Breast epithelium (tissue), 3 donors: Measurements from ENCODE around the gene TEX51.

Experiments used
- POLR2AphosphoS5 ChIP-seq, 3 donors: sonication (generic); formaldehyde crosslinking; IDR thresholded peaks; one replicate each; pipeline ENCODE4 v1.6.1; 2017; ENCODE audit warnings: antibody characterized with exemption in 3 of 3
- TF ChIP-seq, protein P1 (sequence below), 3 donors: fragments of 450-650 bp; IDR thresholded peaks; one replicate each; pipeline ENCODE4 v1.5.1; 2016 to 2017; ENCODE audit warnings: antibody characterized with exemption in 3 of 3, mild to moderate bottlenecking in 3 of 3, moderate library complexity in 3 of 3

DNA sequence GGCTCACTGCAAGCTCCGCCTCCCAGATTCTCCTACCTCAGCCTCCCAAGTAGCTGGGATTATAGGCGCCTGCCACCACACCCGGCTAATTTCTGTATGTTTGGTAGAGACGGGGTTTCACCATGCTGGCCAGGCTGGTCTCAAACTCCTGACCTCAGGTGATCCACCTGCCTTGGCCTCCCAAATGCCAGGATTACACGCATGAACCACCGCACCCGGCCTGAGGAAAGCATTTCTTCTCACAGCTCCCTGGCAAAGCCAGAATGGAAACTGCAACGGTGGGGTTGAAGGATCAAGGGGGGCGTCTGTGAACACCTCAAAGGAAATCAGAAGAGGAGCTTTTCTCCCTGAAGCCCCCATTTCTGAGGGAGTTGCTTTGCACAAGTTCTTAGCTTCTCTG, 11.2 kb upstream of the TEX51 start:
- TF ChIP-seq, protein P1, sequence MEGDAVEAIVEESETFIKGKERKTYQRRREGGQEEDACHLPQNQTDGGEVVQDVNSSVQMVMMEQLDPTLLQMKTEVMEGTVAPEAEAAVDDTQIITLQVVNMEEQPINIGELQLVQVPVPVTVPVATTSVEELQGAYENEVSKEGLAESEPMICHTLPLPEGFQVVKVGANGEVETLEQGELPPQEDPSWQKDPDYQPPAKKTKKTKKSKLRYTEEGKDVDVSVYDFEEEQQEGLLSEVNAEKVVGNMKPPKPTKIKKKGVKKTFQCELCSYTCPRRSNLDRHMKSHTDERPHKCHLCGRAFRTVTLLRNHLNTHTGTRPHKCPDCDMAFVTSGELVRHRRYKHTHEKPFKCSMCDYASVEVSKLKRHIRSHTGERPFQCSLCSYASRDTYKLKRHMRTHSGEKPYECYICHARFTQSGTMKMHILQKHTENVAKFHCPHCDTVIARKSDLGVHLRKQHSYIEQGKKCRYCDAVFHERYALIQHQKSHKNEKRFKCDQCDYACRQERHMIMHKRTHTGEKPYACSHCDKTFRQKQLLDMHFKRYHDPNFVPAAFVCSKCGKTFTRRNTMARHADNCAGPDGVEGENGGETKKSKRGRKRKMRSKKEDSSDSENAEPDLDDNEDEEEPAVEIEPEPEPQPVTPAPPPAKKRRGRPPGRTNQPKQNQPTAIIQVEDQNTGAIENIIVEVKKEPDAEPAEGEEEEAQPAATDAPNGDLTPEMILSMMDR (IDR thresholded peaks at IDR 0.05), result no peak
- TF ChIP-seq POLR2AphosphoS5 (IDR thresholded peaks at IDR 0.05), result no peak
